Activated CD4-positive, alpha-beta T cell treated with anti-CD3 and anti-CD28 coated beads, Interleukin-2, Interleukin-4, amounts not matched to agents 100 ng/mL and 50 ng/mL, durations not matched to agents 16 hours and 8 hours (primary cell): Measurements from ENCODE around the gene CTIF.

ENCODE experiments used
- DNase-seq: peaks from one replicate; pipeline ENCODE4 v3.0.0-alpha.2; 2020; ENCODE audit warnings: low spot score

The CTIF gene

DNA sequence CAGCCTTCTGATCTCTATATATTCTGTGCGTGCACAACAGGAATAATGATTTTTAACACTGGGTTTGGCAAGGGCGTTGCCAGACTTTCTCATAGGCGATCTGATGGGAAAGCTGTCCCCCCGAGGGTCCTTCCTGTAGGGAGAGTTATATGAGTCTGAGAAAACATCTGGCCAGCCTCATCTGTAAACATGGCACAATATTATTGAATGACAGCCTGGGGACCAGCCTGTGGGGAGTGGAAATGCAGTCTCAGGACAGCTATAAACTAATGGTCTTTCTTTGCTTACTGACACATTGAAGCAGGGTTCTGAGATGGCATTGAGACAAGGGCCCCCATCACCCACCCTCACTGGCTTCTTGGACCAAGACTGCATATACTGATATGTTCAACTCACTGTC, 62.5 kb downstream of the CTIF start:
- no peak for DNase-seq

DNA sequence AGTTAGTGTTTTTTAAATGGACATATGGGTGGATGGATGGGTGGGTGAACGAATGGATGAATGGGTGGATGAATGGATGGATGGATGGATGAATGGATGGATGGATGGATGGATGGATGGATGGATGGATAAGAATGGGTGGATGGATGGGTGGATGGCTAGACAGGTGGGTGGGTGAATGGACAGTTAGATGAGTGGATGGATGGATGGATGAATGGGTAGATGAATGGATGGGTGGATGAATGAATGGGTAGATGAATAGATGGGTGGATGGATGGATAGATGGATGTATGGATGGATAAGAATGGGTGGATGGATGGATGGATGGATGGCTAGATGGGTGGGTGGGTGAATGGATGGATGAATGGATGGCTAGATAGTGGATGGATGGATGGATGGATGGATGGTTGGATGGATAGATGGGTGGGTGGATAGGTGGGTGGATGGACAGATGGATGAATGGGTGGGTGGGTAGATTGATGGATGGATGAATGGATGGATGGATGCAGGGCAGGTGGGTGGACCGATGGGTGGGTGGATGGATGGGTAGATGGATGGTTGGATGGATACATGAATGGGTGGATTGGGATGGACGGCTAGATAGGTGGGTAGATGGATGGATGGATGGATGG, 64.0 kb downstream of the CTIF start:
- DNase-seq, result no peak

DNA sequence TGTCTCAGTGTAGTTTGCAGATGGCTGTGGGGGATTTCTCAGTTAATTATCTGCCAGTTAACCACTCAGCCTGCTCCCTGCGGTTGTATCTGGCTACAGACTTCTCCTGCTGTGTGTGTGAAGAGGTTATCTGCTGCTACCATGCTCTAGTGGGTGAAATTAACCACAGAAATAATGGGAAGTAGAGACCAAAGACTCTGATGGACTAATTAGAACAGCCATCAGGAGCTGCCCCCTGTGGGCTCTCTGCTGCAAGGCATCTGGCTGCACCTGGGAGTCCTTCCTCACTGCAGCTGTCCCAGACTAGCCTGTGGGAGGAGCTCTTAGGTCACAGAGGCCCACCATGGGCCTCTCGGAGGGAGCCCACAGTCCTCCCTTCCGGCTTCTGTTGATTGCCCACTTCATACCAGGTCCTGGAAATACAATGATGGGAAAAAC, 66.6 kb downstream of the CTIF start:
- no peak for DNase-seq

DNA sequence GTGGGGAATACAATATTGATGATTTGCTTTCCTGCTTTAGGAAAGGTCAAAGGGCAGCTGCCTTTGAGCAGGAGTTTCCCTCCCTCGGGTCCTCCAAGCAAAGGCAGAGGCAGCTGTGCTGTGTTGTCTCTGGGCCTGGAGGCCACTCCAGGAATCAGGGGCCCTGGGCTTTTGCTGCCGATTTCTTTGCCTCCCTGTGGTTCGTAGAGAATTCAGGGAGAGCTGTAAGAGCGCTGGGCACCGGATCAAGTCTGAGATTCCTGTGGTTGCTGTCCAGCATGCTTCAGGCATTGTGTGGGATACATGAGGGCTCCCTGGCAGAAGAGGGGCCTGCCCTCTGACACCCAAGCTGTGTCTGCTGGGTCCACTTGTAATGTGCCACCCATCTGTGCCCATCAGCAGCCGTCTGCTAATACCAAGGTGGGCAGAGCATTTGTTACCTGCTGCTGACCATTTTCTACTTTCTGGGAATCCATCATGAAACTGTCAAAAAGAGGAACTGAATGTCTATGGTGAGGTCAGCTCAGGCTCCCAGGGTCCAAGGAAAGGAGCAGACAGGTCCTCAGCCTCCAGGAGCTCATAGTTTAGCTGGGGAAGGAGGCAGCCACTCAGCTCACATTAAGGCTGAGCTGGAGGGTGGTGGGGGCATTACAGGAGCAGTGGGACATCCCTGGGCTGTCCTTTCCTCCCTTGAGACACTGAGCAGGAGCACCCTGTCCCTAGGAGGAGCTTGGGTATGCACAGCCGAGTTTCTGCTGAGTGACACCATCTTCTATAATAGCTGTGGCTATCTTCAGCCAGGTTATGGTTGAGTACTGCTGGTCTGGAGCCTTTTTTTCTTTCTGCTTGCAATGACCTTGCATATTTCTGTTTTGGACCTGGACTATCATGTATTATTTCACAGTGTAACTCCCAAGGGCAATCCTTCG, 68.5 kb downstream of the CTIF start:
- no peak for DNase-seq

DNA sequence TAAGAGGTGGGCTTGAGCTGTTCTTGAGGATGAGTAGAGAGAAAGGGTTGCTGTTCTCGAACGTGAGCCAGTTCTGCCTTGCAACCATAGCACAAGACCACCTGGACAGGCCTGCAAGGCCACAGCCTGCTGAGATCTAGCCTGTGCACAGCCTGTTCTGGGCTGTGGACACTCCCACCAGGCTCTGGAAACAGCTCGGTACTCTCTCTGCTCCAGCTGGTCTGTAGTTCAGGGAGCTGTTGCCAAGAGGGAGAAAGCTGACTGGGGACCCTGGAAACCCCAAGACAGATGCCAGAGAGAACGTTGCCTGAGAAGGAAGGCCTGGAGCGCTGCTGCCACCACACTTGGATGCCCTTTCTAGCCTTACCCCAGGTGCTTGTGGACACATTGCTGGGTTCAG, 69.8 kb downstream of the CTIF start:
- no peak for DNase-seq

DNA sequence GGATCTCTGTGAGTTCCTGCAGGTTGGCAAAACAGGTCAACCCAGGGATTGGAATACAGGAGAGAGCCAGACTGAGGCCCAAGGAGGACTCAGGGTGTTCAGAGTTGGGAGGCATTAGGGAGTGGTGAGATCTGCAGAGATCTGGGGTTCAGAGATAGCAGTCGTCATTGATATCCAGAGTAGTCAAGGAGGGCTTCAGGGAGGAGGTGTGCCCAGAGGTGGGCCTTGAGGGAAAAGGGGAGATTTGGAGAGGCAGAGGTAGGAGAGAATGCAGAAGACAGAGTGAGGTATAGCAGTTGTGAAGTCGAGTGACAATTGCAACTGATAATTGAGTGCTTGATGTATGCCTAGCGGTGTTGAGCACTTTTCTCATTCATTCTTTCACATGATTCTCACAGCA, 70.3 kb downstream of the CTIF start:
- DNase-seq, result no peak

DNA sequence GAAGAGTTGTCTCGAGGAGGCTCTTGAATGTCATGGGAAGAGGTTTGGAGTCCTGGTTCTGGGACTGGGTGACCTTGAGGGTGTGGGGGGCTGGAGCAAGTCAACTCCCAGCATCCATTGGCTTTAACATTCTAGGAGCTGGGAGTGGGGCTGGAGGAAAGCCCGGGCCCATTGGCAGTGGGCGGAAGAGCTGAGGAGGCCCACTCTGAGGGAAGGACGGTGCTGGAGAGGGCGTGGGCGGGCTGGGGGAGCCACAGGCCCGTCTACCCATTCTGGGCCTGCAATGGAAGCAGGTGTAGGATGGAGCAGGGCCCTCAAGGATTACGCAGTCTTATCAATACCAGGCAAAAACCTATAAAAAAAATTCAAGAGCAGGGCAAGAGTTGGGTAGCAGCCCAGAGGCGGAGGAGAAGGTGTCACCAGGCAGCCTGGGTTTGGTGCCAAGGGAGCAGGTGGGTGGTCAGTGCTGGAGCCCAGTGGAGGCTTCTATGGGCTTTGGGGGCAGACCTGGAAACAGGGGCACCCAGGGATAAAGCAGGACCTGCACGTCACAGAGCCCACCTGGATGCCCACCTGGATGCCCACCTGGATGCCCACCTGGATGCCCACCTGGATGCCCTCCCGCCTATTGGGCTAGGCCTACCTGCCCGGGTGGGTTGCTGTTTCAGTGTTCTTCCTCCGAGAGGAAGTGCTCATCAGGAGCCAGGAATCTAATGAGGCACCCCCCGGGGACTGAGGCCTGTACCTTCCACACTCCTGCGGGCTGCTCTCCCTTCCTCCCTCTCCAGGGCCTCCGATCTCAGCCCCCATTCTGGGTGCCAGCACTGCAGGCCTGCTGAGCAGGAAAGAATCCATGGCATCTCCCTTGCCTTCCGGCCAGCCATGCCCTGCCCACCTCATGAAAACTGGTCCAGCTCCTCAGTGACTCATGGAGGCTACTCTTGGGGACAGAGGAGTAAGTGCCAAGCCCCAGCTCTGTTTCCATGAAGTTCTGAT, 71.3 kb downstream of the CTIF start:
- DNase-seq, result no peak

DNA sequence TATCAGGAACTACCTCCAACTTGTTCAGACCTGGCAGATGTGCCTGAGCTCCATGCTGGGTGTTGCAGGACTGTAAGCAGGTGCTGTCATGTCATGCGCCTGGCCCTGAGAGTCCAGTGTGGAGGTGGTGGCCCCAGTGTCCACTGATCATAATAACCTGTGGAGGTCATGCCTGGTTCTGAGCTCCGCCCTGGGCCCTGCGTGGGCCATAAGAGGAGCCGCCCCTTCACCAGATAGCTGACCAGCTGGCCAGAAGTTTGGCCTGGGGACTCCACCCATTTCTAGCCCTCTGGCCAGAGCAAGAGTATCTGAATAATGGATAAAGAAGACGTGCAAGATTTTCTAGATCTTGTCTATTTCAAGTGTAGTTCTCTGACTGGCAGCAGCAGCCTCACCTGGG, 72.4 kb downstream of the CTIF start:
- DNase-seq, result no peak

DNA sequence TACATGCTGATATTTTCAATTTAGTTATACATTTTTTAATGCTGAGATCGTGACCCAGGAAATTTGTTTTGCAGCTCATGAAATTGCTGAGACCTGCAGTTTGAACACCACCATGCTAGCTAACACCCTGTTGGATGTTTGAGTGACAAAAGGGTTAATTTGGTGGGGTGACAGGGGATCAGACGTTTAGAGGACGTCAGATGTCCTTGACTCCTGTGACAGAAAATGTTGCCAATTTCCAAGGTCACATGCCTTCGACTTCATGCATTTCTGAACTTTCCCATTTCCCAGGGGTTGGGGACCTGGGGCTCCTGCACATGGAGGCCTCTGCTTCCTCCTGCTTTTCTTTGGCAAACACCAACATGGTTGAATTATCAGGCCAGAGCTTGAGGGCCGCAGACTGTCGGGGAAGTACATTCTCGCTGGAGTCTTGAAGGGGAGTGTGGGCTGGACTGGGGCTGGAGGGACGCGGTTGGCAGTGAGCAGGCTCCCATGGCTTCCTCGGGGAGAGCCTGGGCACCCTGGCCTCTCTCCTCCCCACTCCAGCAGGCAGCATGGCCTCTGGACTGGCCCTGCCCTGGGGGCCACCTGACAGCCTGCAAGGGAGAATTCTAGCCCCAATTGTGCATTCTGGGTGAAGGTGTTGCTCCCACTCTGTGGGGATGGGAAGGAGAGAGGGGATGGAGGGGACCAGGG, 73.1 kb downstream of the CTIF start:
- no peak for DNase-seq

DNA sequence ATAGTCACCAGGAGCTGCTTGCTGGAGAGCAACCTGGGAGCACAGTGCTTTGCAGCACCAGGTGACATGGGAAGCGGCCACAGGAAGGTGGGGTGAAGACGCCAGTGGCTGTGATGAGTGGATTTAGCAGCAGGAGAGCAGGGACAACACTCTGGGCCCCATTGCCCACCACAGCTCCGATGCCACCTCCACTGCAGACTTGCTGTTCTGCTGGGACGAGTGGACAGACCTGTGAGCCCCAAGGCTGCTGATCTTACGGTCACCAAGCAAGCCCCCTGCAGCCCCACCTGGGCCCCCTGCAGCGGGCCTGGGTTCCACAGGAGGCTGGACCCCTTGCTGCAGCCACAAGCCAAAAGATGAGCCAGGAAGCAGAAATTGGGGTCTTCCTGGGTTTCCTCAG, 73.7 kb downstream of the CTIF start:
- no peak for DNase-seq

DNA sequence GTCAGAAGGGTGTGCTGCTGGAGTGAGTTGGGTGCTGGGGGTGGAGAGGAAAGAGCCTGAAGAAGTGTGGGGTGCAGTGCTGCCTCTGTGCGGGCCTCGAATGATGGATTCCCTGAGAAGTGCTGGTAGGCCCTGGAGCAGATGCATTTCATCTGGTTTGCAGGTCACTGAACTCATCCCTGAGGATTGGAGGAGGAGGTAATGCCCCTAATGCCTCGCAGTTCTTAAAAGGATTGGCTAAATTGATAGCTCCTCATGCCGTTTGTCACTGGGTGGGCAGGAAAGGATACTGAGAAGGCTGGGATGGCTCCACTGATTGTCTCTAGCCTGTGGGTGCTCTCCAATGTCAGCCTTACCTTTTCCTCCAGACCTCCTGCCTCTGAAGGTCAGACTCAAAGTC, 74.1 kb downstream of the CTIF start:
- no peak for DNase-seq

DNA sequence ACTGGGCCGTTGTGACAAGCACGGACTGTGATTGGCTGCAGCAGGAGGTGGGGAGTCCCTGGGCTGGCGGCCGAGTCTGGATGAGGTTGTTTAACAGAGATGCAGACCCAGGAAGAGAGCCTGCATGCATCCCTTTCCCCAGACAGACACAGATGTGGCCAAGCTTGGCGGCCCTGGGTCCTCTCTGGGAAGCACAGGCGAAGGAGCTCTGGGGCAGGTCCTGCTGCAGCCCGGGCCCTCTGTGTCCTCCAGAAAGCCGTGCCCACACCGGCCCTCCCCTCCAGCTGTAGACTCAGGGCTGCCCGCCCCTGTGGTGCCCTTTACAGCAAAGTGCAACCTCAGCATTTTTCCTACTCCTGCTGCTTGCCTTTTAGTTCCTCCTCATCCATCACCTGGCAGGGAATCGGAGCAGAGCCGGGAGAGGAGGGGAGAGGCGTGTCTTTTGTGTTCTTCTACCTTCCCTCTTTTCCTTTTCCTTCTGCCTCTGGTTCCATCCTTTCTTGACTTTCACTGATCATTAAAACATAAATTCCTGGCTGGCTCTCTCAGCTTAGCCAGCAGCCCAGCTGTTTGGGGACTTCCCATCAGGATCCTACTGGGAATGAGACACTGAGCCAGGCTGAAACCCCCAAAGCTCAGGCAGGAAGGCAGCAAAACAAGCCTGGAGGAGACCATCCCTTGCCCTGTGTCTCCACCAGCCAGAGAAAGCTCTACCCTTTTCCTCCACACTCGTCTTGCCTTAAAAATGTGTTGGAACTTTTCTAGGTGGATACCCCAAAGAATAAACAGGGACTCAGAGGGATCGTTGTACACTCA, 75.0 kb downstream of the CTIF start:
- DNase-seq, result no peak

DNA sequence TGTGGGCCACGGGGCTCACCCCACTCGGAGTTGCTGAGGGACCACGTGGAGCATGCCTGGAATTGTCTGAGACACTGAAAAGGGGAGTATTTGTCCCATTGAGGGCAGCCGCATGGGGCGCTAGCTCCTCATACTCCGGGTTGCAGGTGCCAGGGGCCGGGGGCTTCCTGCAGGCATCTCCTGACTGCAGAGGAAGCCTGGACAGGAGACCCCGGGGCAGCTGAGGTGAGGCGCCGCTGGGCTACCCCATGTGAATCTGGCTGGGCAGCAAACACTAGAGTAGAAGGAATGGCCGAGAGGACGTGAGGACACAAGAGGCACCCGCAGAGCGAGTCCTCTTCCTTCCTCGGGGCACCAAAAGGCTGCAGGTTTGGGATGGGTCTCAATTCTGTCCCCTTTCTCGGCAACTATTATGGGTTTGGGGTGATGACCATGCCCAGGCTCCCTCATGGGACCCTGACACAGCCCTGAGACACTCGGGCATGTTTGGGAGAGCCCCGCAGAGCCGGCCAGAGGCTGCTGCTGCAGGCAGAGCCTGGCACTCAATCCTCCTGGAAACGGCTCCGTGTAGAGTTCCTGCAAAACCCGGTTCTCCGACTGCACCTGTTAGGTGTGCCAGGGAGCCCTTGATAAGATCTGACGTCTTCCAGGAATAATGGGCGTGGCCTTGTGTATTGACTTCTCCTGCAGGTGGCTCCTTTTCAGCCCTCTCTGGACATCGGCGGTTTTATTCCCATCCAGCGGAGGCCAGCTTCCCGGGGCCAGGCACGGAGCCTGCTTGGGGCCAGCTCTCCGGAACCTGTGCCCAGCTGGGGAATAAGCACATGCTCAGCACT, 77.0 kb downstream of the CTIF start:
- no peak for DNase-seq

DNA sequence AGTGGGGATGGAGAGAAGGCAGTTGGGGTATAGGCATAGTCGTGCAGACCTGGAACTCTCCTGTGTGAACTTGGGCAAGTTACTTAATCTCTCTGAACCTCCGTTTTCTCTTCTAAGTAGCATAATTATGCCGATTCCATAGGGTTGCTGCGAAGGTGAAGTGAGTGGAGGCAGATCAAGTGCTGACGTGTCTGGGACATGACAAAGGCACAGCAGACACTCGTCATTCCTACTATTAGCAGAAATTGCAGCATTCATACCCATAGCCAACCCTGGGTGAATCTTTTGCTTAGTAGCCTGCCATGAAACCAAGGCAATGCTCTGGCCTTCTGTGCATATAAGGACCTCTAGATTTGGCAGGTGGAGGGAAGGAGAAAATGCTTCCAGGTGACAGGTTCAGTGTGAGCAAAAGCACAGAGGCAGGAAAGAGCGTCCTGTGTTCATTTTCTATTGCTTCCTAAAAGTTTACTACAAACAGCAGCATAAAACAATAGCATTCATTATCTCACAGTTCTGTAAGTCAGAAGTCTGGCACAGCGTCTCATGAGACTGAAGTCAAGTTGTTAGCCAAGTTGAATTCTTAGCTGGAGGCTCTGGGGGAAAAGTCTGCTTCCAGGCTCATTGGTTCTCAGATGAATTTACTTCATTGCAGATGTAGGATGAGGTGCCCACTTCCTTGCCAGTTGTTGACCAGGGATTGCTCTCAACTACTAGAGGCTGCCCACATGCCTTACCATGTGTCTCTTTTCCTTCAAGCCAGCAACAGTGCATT, 77.8 kb downstream of the CTIF start:
- DNase-seq, result no peak

DNA sequence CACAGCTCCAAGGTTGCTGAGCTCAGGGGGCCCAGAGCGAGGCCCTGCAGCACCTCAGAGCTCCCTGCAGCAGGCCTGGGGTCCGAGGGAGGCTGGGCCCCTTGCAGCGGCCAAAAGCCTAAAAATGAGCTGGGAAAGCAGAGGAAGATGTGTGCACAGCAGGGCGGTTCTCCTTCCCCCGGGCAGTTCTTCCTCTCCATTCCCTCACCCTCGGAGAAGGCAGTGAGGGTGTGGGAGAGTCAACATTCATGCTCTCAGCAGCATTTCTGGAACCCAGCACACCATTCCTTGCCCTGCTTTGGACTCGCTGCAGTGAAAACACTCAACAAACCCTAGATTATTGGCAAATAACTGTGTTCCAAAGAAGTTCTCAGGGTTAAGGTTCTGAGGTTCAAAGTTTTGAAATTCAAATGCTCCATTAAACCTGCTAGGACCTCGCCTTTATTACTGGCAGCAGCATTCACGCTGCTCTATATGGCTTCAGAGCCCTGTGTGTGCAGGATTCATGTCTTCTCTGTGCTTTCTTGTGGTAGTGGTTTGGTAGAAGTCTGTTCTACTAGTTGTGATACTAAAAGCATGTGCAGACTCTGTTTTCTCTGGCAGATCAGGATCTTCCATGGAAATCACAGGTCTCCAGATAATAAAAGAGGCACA, 79.1 kb downstream of the CTIF start:
- DNase-seq, result no peak

DNA sequence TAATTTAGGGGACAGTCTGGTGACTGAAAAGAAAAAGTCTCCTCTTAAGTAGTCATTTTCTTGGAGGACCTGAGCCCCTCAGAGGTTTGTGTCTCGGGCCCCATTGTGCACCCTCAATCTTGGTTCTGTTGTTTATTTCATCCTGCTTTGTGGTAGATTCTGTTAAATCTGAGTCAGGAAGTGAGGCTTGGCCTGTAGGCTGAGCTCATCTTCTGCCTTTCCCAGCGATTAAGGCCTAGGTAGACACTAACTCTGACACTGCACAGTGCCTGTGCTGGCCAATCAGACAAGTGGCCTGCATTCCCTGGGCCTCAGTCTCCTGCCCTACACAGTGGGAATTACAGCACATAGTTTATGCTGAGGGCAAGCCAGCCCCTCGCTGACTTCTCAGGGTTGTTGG, 80.2 kb downstream of the CTIF start:
- no peak for DNase-seq

DNA sequence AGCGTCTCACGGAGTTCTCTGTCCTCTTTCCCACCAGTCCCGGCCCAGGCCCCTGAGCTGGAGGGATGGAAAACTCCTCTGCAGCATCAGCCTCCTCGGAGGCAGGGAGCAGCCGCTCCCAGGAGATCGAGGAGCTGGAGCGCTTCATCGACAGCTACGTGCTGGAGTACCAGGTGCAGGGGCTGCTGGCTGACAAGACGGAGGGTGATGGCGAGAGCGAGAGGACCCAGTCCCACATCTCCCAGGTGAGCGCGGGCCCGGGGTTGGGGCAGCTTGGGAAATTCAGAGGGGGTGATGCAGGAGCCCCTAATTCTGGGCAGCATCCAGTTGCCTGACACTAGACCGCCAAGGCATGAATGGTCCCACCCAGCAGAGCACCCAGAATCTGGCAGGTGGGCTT, 80.7 kb downstream of the CTIF start:
- no peak for DNase-seq

DNA sequence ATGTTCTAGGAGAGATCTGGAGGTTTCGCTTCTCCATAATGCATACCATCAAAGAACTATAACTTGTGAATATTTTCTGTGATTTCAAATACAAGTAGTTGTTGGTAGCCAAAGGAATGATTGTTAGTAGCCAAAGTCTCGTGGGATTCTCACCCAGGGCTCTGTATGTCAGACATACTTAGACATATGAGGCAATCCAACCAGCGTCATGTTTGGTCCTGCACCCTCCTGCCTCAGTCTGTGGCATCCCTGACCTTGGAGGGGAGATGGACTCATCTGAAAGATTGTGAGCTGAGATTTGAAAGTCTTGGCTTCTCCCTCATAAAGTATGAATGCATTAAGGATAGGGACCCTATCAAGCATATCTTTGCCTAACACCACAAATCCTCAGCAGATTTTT, 81.2 kb downstream of the CTIF start:
- DNase-seq, result no peak

DNA sequence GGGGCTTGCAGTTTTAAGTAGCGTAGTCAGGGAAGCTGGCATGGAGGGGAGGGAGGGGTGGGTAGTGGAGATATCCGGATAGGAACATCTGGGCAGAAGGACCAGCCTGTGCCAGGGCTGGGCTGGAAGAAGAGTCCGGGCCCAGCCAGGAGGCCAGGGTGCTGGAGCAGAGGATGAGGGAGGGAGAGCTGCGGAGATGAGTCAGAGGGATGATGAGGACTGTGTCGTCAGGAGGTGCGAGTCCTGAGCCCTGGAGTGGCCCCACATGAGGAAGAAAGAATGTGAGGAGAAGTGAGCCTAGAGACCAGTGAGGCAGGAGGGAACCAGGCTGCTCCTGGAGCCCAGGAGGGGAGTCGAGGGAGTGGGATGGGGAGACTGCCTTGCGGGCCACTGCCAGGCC, 82.4 kb downstream of the CTIF start:
- no peak for DNase-seq
